ENCODE measurements around the gene ABI3BP.
"Not testable (repeated sequence)": the region's sequence is repeated elsewhere in the genome, so short reads cannot be mapped to it uniquely, and the experiment has no call there.

Gene ABI3BP

GRCh38 chr3:100954199-100954935 lies 38.9 kb downstream of the ABI3BP start:
- H3K27ac ChIP-seq (ENCODE audit: low read length) = no peak overlapping the region
- H3K27me3 ChIP-seq (replicated peaks; ENCODE audit: insufficient read depth, low read length) = no peaks in the 10 kb centered on the region
- H3K36me3 ChIP-seq (replicated peaks; ENCODE audit: insufficient read depth, low read length) = no peaks in the 10 kb centered on the region
- no peaks in the 10 kb centered on the region for H4K20me1 ChIP-seq (ENCODE audit: insufficient read depth, low read length)
- no peak for DNase-seq
- H3K4me2 ChIP-seq (ENCODE audit: low read depth, low read length) = no peak overlapping the region
- no peak overlapping the region for H3K4me3 ChIP-seq (ENCODE audit: low read length)
- no peaks in the 10 kb centered on the region for H3F3A ChIP-seq (ENCODE audit: insufficient read depth, low read length)
- no peak overlapping the region for H3K9ac ChIP-seq (ENCODE audit: low read length)
- H3K79me2 ChIP-seq (ENCODE audit: low read length) = no peaks in the 10 kb centered on the region
- H3K9me3 ChIP-seq (replicated peaks; ENCODE audit: insufficient read depth, low read length) = no peaks in the 10 kb centered on the region
- no peaks in the 10 kb centered on the region for H3K4me1 ChIP-seq (ENCODE audit: low read length)
- no peak overlapping the region for H2AFZ ChIP-seq (ENCODE audit: low read length)
- TF ChIP-seq EZH2 (optimal IDR thresholded peaks at IDR 0.05; ENCODE audit: low read depth, low read length) = no peak
- TF ChIP-seq, protein P1, sequence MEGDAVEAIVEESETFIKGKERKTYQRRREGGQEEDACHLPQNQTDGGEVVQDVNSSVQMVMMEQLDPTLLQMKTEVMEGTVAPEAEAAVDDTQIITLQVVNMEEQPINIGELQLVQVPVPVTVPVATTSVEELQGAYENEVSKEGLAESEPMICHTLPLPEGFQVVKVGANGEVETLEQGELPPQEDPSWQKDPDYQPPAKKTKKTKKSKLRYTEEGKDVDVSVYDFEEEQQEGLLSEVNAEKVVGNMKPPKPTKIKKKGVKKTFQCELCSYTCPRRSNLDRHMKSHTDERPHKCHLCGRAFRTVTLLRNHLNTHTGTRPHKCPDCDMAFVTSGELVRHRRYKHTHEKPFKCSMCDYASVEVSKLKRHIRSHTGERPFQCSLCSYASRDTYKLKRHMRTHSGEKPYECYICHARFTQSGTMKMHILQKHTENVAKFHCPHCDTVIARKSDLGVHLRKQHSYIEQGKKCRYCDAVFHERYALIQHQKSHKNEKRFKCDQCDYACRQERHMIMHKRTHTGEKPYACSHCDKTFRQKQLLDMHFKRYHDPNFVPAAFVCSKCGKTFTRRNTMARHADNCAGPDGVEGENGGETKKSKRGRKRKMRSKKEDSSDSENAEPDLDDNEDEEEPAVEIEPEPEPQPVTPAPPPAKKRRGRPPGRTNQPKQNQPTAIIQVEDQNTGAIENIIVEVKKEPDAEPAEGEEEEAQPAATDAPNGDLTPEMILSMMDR (IDR thresholded peaks at IDR 0.05; ENCODE audit: low read length) = no peak
- TF ChIP-seq EZH2phosphoT487 (IDR thresholded peaks at IDR 0.05; ENCODE audit: low read length) = no peak
- H3K9me2 ChIP-seq (replicated peaks; ENCODE audit: insufficient read depth, low read length) = no peaks in the 10 kb centered on the region

DNA sequence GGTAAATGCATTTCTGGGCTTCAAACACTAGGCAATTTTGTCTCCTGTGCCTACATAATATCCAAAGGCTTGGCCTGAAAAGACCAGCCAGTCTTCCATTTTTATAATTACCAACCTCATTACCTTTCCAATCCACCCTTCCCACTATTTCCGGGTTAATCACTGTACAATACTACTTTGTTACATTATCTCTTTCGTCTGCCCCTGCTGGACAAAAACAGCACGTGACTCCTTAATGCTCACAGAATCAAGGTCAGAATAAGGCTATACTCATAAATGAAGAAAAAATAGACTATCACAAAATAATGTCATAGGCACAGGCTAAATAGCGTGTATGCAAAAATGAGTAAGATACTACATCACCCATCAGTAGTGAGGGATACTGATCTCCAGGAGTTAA lies 40.1 kb downstream of the ABI3BP start:
- no peak for DNase-seq
- no peaks in the 10 kb centered on the region for H3K27me3 ChIP-seq (replicated peaks; ENCODE audit: insufficient read depth, low read length)
- no peaks in the 10 kb centered on the region for H3F3A ChIP-seq (ENCODE audit: insufficient read depth, low read length)
- H3K27ac ChIP-seq (ENCODE audit: low read length) = no peak overlapping the region
- H3K9ac ChIP-seq (ENCODE audit: low read length) = no peak overlapping the region
- no peak overlapping the region for H3K4me3 ChIP-seq (ENCODE audit: low read length)
- no peak overlapping the region for H2AFZ ChIP-seq (ENCODE audit: low read length)
- H3K79me2 ChIP-seq (ENCODE audit: low read length) = no peaks in the 10 kb centered on the region
- no peaks in the 10 kb centered on the region for H4K20me1 ChIP-seq (ENCODE audit: insufficient read depth, low read length)
- no peak overlapping the region for H3K4me2 ChIP-seq (ENCODE audit: low read depth, low read length)
- no peak for TF ChIP-seq EZH2phosphoT487 (IDR thresholded peaks at IDR 0.05; ENCODE audit: low read length)
- TF ChIP-seq EZH2 (optimal IDR thresholded peaks at IDR 0.05; ENCODE audit: low read depth, low read length) = no peak
- TF ChIP-seq, protein P1 (IDR thresholded peaks at IDR 0.05; ENCODE audit: low read length) = no peak
- H3K9me2 ChIP-seq (replicated peaks; ENCODE audit: insufficient read depth, low read length) = no peaks in the 10 kb centered on the region
- no peaks in the 10 kb centered on the region for H3K36me3 ChIP-seq (replicated peaks; ENCODE audit: insufficient read depth, low read length)
- H3K4me1 ChIP-seq (ENCODE audit: low read length) = no peaks in the 10 kb centered on the region
- H3K9me3 ChIP-seq (replicated peaks; ENCODE audit: insufficient read depth, low read length) = no peaks in the 10 kb centered on the region

DNA sequence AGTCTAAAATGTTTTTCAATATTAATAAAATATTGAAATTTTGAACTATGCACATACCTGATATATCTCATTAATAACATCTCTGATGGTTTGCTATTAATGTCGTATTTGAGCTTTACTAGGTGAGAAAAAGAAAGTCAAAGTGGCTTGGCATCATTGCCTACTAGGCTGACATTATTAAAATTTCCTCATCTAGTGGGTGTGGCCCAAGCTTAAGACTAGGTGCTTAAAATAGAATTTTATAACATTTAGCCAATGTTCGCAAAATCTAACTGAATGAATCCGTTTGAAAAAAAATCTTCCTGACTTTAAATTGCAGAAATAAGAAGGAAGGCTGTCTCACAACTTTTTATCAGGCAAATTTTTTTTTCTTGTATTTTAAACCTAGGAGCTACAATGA lies 46.1 kb downstream of the ABI3BP start:
- Histone ChIP-seq H4K20me1 (ENCODE audit: insufficient read depth, low read length) (no peaks in the 10 kb centered on the region), H3K4me2 (ENCODE audit: low read depth, low read length) (no peak overlapping the region), H3K9me2 (replicated peaks; ENCODE audit: insufficient read depth, low read length) (no peaks in the 10 kb centered on the region), H3K9me3 (replicated peaks; ENCODE audit: insufficient read depth, low read length) (no peaks in the 10 kb centered on the region), H3F3A (ENCODE audit: insufficient read depth, low read length) (no peaks in the 10 kb centered on the region), H3K36me3 (replicated peaks; ENCODE audit: insufficient read depth, low read length) (no peaks in the 10 kb centered on the region), H3K79me2 (ENCODE audit: low read length) (no peaks in the 10 kb centered on the region), H3K4me3 (ENCODE audit: low read length) (no peak overlapping the region), H3K9ac (ENCODE audit: low read length) (no peak overlapping the region), H3K27me3 (replicated peaks; ENCODE audit: insufficient read depth, low read length) (no peaks in the 10 kb centered on the region), H2AFZ (ENCODE audit: low read length) (no peak overlapping the region), H3K27ac (ENCODE audit: low read length) (no peak overlapping the region), H3K4me1 (ENCODE audit: low read length) (no peaks in the 10 kb centered on the region)
- DNase-seq = no peak
- TF ChIP-seq EZH2phosphoT487 (IDR thresholded peaks at IDR 0.05; ENCODE audit: low read length) = no peak
- TF ChIP-seq, protein P1 (IDR thresholded peaks at IDR 0.05; ENCODE audit: low read length) = no peak
- no peak for TF ChIP-seq EZH2 (optimal IDR thresholded peaks at IDR 0.05; ENCODE audit: low read depth, low read length)

GRCh38 chr3:100946096-100946495 lies 47.1 kb downstream of the ABI3BP start:
- not testable (repeated sequence) for H3F3A ChIP-seq (ENCODE audit: insufficient read depth, low read length); H3K27me3 ChIP-seq (replicated peaks; ENCODE audit: insufficient read depth, low read length); H3K4me2 ChIP-seq (ENCODE audit: low read depth, low read length); H3K9me3 ChIP-seq (replicated peaks; ENCODE audit: insufficient read depth, low read length); DNase-seq; H3K27ac ChIP-seq (ENCODE audit: low read length); H4K20me1 ChIP-seq (ENCODE audit: insufficient read depth, low read length); H3K4me3 ChIP-seq (ENCODE audit: low read length); H2AFZ ChIP-seq (ENCODE audit: low read length); H3K9me2 ChIP-seq (replicated peaks; ENCODE audit: insufficient read depth, low read length); H3K79me2 ChIP-seq (ENCODE audit: low read length); H3K4me1 ChIP-seq (ENCODE audit: low read length); H3K36me3 ChIP-seq (replicated peaks; ENCODE audit: insufficient read depth, low read length); H3K9ac ChIP-seq (ENCODE audit: low read length)

Measured in MM.1S (cell line).